ENCODE results near the gene NRP1. TPM values are rescaled to one million over a fixed set of nuclear protein-coding genes. Genes with fewer than 3 reads are reported as not detected.

Gene NRP1
- polyA plus RNA-seq, 4 donors = 145 to 220 (median 173) TPM

DNA sequence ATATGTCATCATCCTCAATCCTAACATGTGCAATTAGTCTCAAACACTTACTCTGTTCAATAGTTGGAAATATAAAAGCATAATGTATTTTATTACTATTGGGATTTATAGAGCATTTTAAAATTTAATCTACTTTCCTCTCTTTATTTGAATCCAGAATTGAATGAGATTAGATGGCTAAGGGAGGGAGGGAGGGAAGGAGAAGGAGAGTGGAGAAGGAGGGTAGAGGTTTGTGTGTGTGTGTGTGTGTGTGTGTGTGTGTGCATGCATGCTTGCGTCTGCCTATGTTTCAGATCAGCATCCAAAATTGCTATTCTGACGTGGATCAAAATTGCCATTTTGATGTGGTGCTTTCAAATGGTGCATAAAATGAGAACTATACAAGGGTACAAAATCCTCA lies 90.8 kb downstream of the NRP1 start:
- DNase-seq (ENCODE audit: low read depth in 4 of 4, low spot score in 3 of 4) = no peak

DNA sequence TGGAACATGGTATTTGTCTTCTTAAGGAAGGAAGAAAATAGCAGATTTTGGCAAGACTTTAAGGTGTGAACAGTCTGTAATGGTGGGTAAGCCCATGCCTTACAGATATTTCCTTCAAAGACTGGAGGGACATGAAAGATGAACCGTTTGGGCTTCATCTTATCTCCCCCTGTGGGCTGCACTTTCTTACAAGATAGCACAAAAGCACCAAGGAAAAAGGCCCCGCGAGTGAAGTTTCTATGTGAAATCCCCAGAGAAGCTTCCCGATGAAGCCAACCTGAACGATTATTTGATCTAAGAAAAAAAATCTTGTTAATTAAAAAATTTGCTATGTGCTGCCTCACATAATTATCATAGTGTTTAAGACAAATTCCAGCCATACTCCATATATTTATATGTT lies 91.5 kb downstream of the NRP1 start:
- DNase-seq (ENCODE audit: low read depth in 4 of 4, low spot score in 3 of 4) = no peak

DNA sequence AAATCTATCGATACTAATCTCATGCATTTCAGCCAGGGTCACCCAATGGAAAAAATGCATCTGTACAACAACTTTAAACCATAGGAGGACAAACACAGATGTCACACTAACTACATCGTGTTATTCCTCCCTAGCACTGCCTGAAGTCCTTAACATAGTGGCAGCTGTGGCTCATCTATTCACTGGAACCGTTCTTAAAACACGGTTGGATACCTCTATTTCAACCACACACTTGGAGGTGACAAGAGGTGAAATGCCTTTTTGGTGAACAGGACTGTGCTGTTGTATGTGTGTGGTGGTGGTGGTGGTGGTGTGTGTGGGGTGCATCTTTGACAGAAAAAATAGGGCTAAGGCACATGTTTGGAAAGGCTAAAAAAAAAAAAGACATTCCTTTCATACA lies 93.1 kb downstream of the NRP1 start:
- DNase-seq (ENCODE audit: low read depth in 4 of 4, low spot score in 3 of 4) = no peak

DNA sequence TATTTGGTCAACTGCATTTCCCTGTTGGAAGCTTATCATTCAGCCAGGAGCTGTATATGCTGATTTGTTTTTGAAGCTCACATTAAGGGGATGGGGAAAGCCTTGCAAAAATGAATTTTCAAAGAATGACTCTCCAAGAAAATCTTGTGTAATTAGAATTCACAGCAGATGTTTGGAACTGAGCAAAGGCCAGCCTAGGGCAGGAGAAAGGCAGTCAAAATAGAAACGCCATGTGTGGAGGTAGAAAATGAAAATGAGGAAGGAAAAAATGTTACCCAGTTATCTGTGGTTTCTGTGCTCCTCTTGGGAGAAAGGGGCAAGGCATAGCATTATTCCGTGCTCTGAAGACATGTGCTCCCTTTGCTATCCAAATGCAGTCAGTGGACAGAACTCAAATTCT lies 93.5 kb downstream of the NRP1 start:
- DNase-seq (ENCODE audit: low read depth in 4 of 4, low spot score in 3 of 4) = no peak

DNA sequence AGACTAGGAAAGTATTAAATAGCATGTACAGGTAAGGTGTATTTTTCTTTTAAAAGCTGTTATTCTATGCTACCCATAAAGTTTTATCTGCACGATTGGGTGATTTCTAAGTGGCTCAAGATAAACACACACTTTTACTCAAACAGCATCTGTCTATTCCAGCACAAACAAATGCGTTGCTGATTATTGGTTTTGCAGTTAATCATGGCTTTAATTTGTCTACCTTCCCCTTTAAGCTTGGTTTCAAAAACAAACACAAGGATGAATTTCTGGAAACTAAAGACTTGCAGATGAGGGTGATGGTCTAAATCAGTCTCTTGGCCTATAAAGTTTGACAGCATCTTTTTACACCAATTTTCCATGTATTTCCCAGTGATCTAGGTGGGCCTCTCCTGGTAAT lies 94.2 kb downstream of the NRP1 start:
- DNase-seq (ENCODE audit: low read depth in 4 of 4, low spot score in 3 of 4) = no peak

DNA sequence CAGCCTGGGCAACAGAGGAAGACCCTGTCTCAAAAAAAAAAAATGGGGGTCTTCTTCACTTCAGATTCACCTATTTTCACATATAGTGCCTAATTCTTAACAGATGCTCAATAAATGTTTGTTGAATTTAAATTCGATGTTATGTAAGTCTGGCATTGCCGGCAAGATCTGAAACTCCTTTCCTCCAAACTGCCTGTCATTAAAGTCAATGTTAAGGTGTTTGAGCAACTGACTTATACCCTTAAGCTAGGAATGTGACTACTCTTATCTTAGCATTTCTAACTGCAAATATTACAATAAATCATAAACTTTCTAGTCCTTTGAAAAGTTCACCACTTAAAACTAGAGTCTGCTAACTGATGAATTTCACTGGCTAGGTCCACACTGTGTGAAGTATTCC lies 95.2 kb downstream of the NRP1 start:
- no peak for DNase-seq (ENCODE audit: low read depth in 4 of 4, low spot score in 3 of 4)

DNA sequence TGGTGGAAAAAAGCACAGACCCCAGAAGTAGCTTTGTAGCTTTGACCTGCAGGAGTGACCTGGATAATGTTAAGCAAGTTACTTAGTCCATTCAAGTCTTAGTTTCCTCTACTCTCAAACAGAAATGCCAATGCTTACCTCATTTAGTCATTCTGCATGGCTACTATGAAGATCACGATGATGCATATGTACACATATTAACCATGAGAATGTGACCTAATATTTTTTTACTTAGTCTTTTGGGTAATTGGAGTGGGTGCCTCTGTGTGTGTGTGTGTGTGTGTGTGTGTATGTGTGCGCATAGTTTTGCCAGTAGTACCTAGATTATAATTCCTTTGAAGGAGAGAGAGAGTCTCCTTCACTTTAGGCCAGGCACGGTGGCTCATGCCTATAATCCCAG lies 95.8 kb downstream of the NRP1 start:
- DNase-seq (ENCODE audit: low read depth in 4 of 4, low spot score in 3 of 4) = no peak

DNA sequence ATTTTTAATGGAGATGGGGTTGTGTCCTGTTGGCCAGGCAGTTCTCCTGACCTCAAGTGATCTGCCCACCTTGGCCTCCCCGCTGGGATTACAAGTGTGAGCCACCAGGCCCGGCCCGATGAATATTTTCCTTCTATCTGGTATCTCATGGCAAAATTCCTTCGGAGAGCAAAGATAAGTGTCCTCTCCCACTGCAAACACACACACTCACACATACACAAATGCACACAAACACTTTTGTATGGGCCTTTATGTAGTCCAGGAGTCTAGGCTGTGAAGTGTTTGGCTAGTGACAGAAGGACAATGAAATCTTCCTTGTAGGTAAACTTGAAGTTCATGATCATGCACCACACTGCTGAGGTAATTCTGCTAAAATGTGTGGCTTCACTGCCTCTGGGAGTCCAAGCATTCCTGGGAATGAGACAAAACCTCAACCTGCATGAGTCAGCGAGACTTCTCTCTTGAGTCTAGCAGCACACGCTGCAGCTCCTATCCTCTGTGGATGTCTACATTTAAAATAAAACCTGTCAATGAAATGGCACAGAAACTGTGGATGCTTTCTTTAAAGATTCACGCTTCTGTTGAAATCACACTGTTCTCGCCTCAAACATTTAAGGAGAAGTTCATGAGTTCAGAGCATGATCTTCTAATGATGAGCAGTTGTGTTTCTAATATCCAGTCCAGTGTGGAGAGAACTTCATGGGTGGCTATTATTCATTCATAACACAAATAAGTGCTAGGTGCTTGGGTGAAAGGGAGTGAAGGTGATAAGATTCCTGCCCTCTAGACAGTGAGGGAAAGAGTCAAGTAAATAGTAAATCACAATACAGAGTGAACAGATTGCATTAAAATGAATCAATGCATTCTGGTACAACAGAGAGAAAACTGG lies 96.5 kb downstream of the NRP1 start:
- no peak for DNase-seq (ENCODE audit: low read depth in 4 of 4, low spot score in 3 of 4)

DNA sequence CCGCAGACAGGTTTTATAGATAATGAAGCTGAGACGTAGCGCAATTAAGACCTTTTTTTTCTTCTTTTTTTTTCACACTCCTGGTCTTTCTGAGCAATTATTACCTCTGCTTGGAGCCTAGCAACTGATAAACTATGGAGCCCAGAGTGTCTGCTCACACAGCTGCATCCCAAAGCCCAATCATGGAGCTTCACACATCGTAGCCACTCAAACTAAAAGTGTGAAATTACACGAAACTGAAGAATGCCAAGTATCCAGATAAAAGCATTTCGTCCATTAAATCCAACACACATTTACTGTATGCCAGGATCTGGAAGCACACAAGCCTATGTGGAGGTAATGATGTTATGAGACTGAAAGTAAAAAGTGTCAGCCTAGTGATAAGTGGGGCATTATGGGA lies 97.6 kb downstream of the NRP1 start:
- DNase-seq (ENCODE audit: low read depth in 4 of 4, low spot score in 3 of 4) = no peak

DNA sequence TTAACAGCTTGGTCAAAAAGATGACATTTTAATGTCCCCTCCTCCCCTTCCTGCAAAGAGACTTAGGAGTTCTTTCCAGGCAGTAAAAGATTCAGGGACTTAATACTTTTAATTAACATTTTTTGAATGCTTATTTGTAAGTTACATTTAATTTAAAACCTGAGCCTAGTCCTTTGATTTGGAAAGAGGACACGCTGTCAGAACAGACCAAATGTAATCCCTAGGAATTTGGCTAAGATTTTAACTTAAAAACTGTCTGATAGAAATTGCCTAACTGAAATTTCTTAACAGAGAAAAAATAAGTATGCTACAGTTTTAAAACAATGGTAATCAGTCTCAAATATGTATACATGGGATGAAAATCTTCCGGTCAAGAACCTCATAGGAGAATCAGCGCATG lies 98.5 kb downstream of the NRP1 start:
- no peak for DNase-seq (ENCODE audit: low read depth in 4 of 4, low spot score in 3 of 4)

DNA sequence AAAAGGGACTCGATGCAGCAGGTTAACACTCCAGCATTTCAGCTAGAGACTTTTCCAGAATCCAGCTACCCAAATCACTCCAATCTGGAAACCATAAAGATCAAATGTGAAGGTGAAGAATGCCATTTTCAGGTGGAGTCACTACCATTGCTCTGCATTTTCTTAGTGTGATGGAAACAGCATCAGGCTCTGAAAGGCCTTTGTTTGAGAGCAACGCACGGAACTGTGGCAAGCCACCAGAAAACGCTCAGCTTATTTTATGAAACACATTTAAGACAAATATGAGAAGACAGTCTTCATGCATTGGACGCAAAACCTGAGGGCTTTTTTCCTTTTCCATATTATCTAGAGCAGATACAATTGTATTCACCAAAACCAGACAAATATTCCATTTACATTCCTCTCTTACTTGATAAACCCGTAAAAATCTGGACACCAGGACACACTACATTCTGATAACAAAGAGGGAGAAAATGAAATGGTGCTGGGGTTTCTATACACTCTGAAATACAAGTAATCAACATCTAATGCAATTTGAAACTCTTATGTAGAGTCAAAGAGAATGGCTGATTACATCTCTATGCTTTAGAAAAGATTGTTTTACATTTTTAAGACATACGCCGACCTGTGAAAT lies 99.1 kb downstream of the NRP1 start:
- no peak for DNase-seq (ENCODE audit: low read depth in 4 of 4, low spot score in 3 of 4)

DNA sequence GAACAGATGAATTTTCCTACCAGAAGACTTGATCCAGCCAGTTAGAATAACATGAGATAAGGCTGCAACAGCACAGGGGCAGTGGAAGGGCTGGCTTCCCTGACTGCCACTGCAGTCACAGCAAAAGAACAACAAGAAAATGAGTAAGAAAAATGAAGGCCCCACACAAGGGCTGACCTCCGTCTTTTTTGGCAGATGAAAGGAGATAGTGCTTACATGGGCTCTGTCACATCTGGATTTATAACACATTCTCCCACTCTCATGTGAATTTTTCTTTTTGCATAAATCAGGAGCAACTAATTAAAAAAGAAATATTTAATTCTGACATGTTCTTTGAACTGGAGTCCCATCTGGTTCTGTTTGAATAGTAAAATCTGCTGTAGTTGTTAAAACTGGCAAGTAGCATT lies 99.6 kb downstream of the NRP1 start:
- peak; percentile 70 to 73 (median 70) for DNase-seq (ENCODE audit: low read depth in 4 of 4, low spot score in 3 of 4)

DNA sequence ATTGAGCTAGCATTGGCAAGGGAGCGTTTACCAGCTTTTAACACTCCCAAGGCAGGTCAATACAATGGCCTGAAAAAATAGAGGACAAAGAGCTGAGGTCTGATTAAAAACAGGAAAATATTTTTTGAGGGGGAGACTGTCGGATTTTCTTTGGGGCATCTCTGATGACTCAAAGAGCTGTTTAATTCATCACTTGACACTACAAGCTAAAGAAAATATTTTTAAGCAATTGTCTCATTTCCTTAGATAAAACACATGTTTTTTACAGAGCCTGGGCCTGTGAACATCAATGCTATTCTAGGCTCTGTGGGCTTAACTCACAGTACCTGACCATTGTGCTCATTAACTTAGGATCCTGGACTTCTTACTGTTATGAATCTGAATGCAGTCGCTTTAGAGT lies 100.8 kb downstream of the NRP1 start:
- DNase-seq (ENCODE audit: low read depth in 4 of 4, low spot score in 3 of 4) = no peak

DNA sequence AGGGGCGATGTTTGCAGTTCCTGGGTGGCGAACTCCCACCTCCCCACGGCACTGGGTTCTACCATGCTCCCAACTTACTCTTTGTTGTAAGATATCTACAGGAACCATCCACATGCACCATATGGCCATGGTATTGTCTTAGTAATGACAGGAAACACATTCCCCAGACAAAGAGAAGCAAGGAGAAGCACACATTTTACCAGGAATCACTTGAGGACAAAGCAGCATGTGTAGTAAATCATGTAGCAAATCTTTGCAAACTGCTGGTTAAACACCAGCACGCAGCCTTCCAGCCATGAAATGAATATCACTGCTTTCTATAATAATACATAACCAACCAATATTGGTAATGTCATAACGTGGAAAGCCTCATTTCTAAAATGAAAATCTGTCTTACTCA lies 101.2 kb downstream of the NRP1 start:
- DNase-seq (ENCODE audit: low read depth in 4 of 4, low spot score in 3 of 4) = no peak

DNA sequence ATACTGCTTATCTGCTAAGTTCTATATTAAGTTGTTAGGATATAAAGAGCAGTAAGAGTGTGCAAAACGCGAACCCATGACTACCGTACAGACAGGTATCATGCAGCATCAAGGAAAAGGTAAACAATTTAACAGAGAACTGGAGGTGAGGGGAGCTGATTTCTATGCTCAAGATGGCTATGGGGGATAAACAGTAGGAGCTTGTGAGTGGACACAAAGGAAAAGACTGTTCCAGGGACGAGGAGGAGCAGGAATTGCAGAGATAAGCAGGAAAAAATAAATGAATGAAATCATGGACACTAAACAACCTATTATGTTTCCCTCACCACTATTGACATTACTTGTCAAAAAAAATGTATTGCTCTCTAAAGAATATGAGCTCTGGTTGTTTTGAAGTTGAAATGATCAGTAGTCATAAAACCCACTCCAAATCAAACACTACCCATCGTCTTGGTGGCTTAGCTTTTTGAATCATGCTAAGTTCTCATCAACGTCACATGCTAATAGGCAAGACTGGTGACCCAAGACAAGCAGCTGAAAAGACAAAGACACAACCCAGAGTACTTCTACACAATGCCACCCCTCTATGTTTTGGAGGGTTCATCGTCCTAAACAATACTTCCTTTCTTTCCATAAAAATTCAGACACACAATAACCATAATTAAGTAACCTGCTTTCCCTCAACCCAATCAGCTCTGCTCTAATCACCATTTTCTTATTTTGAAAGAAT lies 102.7 kb downstream of the NRP1 start:
- DNase-seq (ENCODE audit: low read depth in 4 of 4, low spot score in 3 of 4) = no peak

DNA sequence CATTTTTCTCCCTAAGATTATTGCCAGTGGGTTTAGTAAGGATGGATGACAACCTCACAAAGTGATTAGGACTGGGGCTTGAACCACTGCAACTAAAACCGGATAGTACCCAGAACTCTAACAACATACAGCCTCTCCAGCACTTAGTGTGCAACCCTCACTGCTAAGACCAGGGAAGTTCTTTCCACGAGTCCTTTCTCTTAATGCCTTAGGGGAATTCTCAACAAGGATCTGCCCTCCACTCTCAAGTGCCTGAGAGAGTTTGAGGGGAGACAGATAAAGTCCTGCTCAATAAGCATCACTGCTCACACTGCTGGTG lies 104.6 kb downstream of the NRP1 start:
- no peak for DNase-seq (ENCODE audit: low read depth in 4 of 4, low spot score in 3 of 4)

DNA sequence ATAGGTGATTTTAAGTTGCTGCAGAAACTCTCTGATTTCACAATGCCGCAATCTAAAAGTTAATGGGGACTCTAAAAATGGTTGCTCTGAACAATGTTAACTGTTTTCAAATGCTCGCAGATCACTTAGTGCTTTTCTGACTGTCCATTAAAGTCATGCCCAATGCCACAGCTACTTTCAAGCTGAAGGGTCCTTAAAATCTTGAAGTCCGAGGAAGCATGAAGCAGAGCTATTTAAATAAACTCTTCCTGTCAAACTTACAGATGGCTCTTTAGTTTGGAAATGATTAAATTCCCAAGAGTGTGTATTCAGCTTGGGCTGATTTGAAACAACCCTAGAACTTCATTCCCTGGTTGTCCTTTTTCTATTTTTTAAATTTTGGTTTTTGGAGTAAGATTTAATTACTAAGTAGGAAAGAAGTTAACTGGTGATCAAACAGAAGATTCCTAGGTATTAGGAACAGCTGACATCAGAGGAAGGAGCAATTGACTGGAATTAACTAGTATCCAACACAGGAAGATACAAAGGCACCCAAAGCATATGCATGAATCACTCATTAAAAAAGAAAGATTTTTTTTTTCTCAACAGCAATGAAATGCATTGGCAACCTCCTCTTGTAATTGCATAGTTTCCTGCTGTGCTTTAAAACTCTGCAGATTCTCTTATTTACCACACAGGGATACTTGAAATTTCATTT lies 105.1 kb downstream of the NRP1 start:
- no peak for DNase-seq (ENCODE audit: low read depth in 4 of 4, low spot score in 3 of 4)

DNA sequence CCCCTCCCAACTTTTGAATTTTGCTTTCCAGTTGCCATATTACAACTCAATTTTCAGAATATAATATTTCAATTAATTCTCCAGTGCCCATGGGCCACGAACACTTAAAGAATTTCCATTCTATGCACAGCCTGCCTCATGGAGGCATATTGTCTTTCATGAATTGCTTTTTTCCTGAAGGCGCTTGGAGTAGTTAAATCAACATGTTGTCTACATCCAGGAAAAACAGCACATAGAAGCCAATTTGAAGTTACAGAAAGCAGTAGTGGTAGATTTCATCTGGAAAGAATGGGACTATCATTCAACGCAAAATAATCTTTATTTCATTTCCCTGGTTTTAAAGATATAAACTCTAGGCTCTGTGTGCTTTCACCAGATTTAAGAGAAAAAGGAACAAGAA lies 106.0 kb downstream of the NRP1 start:
- no peak for DNase-seq (ENCODE audit: low read depth in 4 of 4, low spot score in 3 of 4)

DNA sequence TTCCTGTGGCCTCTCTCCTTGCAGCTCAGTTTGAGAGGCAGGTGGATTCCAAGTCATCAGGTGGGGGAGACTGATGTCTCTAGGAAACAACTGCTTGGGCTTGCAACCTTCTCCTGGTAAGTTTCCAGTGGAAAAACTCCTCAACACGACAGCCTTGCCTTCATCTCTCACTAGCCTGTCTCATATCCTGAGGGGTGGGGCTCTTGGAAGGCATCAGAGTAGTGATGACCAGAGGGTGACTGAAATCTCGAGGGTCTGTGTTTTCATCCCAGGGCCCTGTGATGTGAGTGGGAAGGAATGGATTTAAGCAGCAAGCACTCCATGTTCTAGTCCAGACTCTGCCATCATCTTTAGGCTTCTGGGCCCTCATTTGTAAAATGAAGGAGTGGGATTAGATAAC lies 107.0 kb downstream of the NRP1 start:
- DNase-seq (ENCODE audit: low read depth in 4 of 4, low spot score in 3 of 4) = no peak

DNA sequence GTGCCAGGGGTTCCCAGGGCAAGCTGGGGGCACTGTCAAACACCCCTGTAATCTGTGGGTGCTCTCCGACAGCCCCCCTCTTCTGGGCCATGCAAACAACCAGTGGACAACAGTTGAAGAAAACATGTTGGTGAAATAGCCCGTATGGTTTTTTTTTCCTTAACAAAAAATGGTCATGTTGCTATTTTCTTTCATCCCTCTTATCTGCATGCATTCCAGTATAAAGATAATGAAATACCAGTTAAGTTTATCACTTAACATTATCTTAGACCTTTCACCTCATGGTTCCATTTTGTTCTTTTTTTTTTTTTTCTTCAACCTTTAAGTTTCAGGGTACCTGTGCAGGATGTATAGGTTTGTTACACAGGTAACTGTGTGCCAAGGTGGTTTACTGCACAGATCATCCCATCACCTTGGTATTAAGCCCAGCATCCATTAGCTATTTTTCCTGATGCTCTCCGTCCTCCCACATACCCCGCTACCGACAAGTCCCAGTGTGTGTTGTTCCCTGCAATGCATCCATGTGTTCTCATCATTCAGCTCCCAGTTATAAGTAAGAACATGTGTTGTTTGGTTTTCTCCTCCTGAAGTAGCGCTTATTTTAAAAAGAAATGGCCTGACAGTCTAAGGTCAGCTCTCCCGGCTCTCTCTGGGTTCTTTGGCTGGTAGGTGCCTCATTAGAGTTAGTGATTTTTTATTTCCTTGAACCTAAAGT lies 110.1 kb downstream of the NRP1 start:
- no peak for DNase-seq (ENCODE audit: low read depth in 4 of 4, low spot score in 3 of 4)
